Ishikawa (cell line): Measurements from ENCODE around the gene IL33.

Experiments used
- CEBPB ChIP-seq: IDR thresholded peaks from 2 replicates; pipeline ENCODE4 v1.6.1; 2012
- CREB1 ChIP-seq: IDR thresholded peaks from 2 replicates; pipeline ENCODE4 v1.6.1; 2012; ENCODE audit warnings: low read depth
- EGR1 ChIP-seq: IDR thresholded peaks from 2 replicates; pipeline ENCODE4 v1.6.1; 2012
- EP300 ChIP-seq: IDR thresholded peaks from 2 replicates; pipeline ENCODE4 v1.6.1; 2012; ENCODE audit warnings: borderline replicate concordance
- FOXM1 ChIP-seq: IDR thresholded peaks from 2 replicates; pipeline ENCODE4 v1.6.1; 2012; ENCODE audit warnings: low read depth, borderline replicate concordance
- NFIC ChIP-seq: IDR thresholded peaks from 2 replicates; pipeline ENCODE4 v1.6.1; 2012
- RAD21 ChIP-seq: IDR thresholded peaks from 2 replicates; pipeline ENCODE4 v1.6.1; 2012; ENCODE audit warnings: low read depth
- TAF1 ChIP-seq: IDR thresholded peaks from 2 replicates; pipeline ENCODE4 v1.6.1; 2012; ENCODE audit warnings: low read depth, mild to moderate bottlenecking
- TCF12 ChIP-seq: IDR thresholded peaks from 2 replicates; pipeline ENCODE4 v1.6.1; 2012; ENCODE audit warnings: low read depth
- TEAD4 ChIP-seq: IDR thresholded peaks from 2 replicates; pipeline ENCODE4 v1.6.1; 2012
- YY1 ChIP-seq: IDR thresholded peaks from 2 replicates; pipeline ENCODE4 v1.6.1; 2012; ENCODE audit warnings: low read depth
- ZBTB7A ChIP-seq: IDR thresholded peaks from 2 replicates; pipeline ENCODE4 v1.6.1; 2012; ENCODE audit warnings: low read depth
- TF ChIP-seq, protein P1 (sequence below): IDR thresholded peaks from 2 replicates; pipeline ENCODE4 v1.6.1; 2012
- TF ChIP-seq, protein P2 (sequence below): IDR thresholded peaks from 2 replicates; pipeline ENCODE4 v1.6.1; 2012; ENCODE audit warnings: low read depth, mild to moderate bottlenecking
- TF ChIP-seq, protein P3 (sequence below): IDR thresholded peaks from 2 replicates; pipeline ENCODE4 v1.6.1; 2012

Gene IL33

DNA sequence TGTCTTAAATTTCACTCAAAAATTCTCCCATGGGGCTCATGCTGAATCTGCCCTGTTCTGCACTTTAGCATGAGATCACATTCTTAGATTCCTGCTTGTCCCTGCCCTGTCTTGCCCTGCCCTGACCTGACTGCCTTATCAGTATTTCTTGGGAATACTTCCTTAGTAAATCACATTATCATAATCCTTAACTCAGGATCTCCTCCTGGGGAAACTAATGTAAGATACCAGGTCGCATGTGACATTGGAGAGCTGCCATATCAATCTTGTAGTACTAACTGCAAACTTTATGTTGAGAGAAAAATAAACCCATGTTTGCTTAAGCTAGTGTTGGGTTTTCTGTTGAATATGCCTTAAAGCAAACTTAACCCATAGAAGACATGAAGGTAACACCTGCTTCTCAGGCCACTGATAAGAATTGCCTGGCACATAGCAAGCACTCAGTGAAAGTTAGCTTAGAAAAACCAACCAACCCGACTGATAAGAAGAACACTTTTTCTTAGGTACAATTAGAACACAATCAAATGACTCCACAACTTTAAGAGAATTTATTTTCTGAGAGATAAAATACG, 53.3 kb downstream of the IL33 start:
- no peak for TF ChIP-seq ZBTB7A
- TF ChIP-seq, protein P1, sequence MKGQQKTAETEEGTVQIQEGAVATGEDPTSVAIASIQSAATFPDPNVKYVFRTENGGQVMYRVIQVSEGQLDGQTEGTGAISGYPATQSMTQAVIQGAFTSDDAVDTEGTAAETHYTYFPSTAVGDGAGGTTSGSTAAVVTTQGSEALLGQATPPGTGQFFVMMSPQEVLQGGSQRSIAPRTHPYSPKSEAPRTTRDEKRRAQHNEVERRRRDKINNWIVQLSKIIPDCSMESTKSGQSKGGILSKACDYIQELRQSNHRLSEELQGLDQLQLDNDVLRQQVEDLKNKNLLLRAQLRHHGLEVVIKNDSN: no peak
- TF ChIP-seq, protein P2, sequence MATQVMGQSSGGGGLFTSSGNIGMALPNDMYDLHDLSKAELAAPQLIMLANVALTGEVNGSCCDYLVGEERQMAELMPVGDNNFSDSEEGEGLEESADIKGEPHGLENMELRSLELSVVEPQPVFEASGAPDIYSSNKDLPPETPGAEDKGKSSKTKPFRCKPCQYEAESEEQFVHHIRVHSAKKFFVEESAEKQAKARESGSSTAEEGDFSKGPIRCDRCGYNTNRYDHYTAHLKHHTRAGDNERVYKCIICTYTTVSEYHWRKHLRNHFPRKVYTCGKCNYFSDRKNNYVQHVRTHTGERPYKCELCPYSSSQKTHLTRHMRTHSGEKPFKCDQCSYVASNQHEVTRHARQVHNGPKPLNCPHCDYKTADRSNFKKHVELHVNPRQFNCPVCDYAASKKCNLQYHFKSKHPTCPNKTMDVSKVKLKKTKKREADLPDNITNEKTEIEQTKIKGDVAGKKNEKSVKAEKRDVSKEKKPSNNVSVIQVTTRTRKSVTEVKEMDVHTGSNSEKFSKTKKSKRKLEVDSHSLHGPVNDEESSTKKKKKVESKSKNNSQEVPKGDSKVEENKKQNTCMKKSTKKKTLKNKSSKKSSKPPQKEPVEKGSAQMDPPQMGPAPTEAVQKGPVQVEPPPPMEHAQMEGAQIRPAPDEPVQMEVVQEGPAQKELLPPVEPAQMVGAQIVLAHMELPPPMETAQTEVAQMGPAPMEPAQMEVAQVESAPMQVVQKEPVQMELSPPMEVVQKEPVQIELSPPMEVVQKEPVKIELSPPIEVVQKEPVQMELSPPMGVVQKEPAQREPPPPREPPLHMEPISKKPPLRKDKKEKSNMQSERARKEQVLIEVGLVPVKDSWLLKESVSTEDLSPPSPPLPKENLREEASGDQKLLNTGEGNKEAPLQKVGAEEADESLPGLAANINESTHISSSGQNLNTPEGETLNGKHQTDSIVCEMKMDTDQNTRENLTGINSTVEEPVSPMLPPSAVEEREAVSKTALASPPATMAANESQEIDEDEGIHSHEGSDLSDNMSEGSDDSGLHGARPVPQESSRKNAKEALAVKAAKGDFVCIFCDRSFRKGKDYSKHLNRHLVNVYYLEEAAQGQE: no peak
- no peak for TF ChIP-seq TAF1
- no peak for TF ChIP-seq YY1
- TF ChIP-seq RAD21: no peak

DNA sequence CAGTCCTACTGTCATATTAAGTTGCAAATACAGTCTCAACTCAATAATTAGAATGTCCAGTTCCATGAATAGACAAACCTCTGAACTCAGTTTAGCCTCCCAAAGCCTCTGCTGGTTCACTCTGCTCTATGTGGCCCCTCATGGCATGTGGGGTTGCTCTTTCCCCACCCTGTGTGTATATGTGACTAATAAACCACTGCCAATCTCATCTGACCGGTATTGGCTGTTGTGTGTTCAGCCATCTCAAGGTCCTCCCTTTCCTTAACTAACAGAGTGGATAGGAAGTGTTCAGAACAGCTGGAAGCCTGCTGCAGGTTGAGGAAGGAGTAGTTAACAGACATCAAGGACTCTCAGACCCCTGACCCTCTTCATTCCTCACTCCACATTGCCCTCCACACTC, 55.3 kb downstream of the IL33 start:
- TF ChIP-seq TCF12: no peak
- TF ChIP-seq, protein P1: no peak
- TF ChIP-seq NFIC: no peak
- TF ChIP-seq, protein P2: no peak
- TF ChIP-seq EP300: no peak
- no peak for TF ChIP-seq CEBPB
- no peak for TF ChIP-seq ZBTB7A
- TF ChIP-seq YY1: no peak
- no peak for TF ChIP-seq EGR1
- no peak for TF ChIP-seq RAD21
- TF ChIP-seq CREB1: no peak
- TF ChIP-seq TEAD4: no peak
- TF ChIP-seq FOXM1: no peak
- no peak for TF ChIP-seq TAF1
- TF ChIP-seq, protein P3, sequence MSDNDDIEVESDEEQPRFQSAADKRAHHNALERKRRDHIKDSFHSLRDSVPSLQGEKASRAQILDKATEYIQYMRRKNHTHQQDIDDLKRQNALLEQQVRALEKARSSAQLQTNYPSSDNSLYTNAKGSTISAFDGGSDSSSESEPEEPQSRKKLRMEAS: no peak

DNA sequence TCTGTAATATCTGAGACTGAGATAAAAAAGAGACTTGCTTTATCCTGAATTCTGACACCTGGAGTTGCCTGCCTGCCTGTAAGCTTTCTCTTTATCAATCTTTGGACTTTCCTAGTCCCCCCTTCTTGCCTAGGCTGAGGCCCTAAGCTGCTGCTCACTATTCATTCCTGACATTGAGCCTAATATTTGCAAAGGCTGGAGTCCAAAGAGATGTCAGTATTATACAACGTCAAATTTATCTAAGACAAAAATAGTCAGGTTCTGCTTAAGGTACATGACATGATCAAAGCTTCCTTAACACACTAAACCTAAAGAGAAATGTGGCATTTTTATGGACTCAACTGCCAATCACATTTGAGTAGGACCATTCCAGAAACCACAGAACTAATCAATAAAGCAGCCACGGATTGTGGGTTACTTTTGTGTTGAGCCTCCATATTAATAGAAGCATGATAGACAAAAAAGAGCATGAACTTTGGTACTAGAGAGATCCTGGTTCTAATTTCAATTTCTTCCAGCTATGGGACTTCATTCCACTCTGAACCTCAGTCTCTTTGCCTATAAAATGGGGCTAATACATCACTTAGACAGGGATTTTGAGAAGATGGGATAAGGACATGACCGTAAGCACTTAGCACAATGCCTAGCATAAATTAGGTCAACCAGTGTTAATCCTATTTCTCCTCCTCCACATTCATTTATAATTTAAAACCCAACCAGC, 56.1 kb downstream of the IL33 start:
- no peak for TF ChIP-seq RAD21
- no peak for TF ChIP-seq YY1

DNA sequence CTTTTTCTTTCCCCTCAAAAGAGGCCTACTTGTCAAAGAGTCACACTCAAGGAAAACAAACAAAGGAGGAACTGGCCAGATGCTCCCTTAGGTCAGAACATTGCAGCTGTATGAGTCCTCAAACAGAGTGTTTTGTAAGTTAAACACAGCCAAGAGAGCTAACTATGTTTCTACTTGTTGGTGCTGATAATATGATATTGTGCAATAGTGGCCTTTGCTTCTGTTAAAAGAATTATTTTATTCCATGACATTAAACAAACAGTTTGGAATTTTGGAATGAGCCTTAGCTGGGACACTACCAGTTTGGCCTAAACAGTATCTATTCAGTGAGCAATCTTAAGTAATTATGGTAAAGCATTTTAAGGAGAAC, 56.6 kb downstream of the IL33 start:
- TF ChIP-seq EP300 (no peak), RAD21 (no peak)
- TF ChIP-seq, protein P2: no peak

DNA sequence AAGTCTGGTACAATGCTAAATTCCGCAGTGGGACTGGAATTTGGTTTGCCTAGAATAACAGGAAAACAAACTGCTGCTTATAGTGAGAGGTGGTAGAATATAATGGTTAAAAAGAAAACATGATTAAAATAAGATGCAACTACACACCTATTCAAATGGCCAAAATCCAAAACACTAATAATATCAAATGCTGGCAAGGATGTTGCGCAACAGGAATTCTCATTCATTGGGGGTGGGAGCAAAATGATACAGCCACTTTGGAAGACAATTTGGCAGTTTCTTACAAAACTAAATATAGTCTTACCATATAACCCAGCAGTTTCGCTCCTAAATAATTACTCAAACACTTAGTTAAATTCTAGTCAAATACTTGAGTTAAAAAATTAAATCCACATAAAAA, 61.8 kb downstream of the IL33 start:
- TF ChIP-seq CEBPB: peak; percentile 85
- TF ChIP-seq TCF12: no peak

DNA sequence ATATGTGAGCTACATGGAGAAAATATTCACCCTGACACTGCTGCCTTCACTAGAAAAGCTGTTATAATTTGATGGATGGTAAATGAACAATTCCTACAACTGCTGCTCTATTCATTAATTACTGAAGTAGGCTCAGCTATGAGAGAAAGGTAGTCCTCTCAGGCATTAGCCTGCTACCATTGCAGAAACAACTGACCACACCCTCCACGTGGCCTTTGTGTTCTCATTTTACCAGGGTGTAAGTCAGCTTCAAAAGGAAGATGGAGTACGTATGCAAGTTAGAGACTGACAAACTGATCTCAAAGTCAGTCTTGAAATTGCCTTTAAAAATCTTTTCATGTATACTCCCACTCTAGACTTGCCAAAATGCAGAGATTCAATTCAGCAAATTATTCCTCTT, 86.3 kb downstream of the IL33 start:
- TF ChIP-seq, protein P3: 0 out of 2 replicates have a peak, but pooled peaks have one; percentile 27
- TF ChIP-seq, protein P1: 0 out of 2 replicates have a peak, but pooled peaks have one; percentile 21
- no peak for TF ChIP-seq NFIC
